Esophagus (tissue), 2 donors: ENCODE results near the gene IMMP1L. TPM values are rescaled to one million over a fixed set of nuclear protein-coding genes. Genes with fewer than 3 reads are reported as not detected.
"Not testable (repeated sequence)": the region's sequence is repeated elsewhere in the genome, so short reads cannot be mapped to it uniquely, and the experiment has no call there.

Experiments
- H3K27ac ChIP-seq, 2 donors: one replicate each; pipeline ENCODE4 v1.5.1; 2013; ENCODE audit warnings: low read depth in 2 of 2, mild to moderate bottlenecking in 2 of 2, inconsistent platforms in 1 of 2, low read length in 1 of 2, moderate library complexity in 1 of 2
- H3K27me3 ChIP-seq, 2 donors: one replicate each; pipeline ENCODE4 v1.6.1; 2013; ENCODE audit warnings: low read length in 2 of 2, control low read depth in 1 of 2, mild to moderate bottlenecking in 1 of 2; ENCODE audit not compliant: insufficient read depth in 2 of 2, control insufficient read depth in 1 of 2
- H3K36me3 ChIP-seq, 2 donors: one replicate each; pipeline ENCODE4 v1.6.1; 2013; ENCODE audit warnings: low read length in 1 of 2; ENCODE audit not compliant: control insufficient read depth in 2 of 2, insufficient read depth in 2 of 2
- H3K4me1 ChIP-seq, 2 donors: one replicate each; pipeline ENCODE4 v1.6.1; 2013; ENCODE audit warnings: low read length in 1 of 2; ENCODE audit not compliant: control insufficient read depth in 2 of 2, insufficient read depth in 2 of 2
- H3K4me3 ChIP-seq, 2 donors: one replicate each; pipeline ENCODE4 v1.5.1; 2013; ENCODE audit warnings: low read length in 2 of 2, mild to moderate bottlenecking in 2 of 2, low read depth in 1 of 2, moderate library complexity in 1 of 2
- H3K9me3 ChIP-seq, 2 donors: one replicate each; pipeline ENCODE4 v1.6.1; 2013; ENCODE audit warnings: mild to moderate bottlenecking in 2 of 2, low read depth in 1 of 2, low read length in 1 of 2, moderate library complexity in 1 of 2; ENCODE audit not compliant: control insufficient read depth in 2 of 2, insufficient read depth in 1 of 2
- WGBS, 2 donors: extraction: QIAGEN DNeasy Blood & Tissue Kit; methylation state at CpG; one replicate each; pipeline ENCODE4 v1.1.7; 2013; 5-methylcytosine and 5-hydroxymethylcytosine counted together
- polyA plus RNA-seq, 2 donors: library from polyadenylated mRNA; stranded (reverse); fragments of 200-250 nt; gene quantifications; one replicate each; pipeline ENCODE4 v1.2.3, GENCODE V29; 2013
- donor health status: healthy with polysubstance abuse.
- donor health status: Bipolar disorder and iron deficiency.

The IMMP1L gene
- polyA plus RNA-seq, 2 donors = 16.2 to 16.3 TPM

DNA sequence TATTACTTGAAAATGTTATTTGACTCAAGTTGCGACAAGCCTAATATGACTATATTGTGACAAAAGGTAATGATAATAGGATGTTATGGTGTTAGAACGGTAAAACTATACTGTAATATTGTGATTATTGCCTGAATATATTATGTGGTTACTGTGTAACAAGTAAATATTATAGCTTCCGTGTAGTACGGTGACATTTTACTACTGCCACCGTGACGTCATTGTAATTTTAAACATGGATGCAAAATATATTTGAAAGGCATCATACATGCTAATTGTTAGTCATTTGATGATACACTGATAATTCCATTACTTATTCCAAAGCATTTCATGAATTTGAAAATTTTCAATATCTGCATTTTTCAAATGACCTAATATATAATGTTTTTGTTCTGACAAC lies 2.7 kb upstream of the IMMP1L start:
- Histone ChIP-seq H3K27me3 (no peaks in the 10 kb centered on the region), H3K4me3 (no peak overlapping the region), H3K9me3 (no peaks in the 10 kb centered on the region), H3K36me3 (no peaks in the 10 kb centered on the region), H3K4me1 (no peaks in the 10 kb centered on the region), H3K27ac (no peak overlapping the region)
- WGBS, 2 donors = 89 to 95% methylated on average over 6 of the region's 6 CpGs

DNA sequence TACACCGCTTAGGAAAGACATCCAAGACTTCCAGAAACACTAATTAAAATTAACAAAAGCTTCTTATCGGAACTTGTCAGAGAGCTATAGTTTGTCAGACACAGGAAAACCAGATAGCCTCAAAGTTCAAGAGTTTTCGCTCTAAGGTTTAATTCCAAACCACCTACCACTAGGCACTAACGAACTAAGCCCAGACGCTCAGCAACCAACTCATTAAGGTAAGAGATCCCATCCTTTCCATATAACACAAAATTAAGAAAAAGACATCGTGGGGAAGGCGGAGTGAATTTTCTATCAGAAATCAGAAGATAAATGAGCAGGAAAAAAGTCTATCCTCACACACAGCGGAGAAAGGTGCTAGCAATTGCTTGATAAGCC lies 382 bp downstream of the IMMP1L start:
- no peaks in the 10 kb centered on the region for H3K27me3 ChIP-seq
- WGBS, 2 donors = 1% methylated on average over 8 of the region's 8 CpGs
- H3K27ac ChIP-seq = peak overlapping the region; percentile 11 to 66
- H3K9me3 ChIP-seq = no peaks in the 10 kb centered on the region
- H3K4me1 ChIP-seq = no peaks in the 10 kb centered on the region
- peaks cover 0 to 2% of the 10 kb centered on the region in 2 donors for H3K36me3 ChIP-seq
- H3K4me3 ChIP-seq = peak overlapping the region; percentile 86 to 90

DNA sequence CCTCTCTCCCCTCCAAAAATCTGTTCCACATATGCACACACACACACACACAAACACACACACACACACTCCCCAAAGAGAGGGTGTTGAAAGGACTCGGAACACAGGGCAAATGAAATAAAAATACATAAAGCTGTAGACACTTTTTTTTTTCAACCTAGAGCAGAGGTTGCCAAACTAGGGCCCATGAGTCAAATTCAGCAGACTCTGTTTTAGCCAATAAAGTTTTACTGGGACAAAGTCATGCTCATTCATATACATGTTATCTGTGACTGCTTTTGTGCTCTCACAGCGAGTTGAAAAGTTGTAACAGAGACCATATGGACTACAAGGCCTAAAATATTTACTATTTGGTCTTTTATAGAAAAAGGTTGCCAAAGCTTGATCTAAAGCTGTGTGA lies 8.9 kb downstream of the IMMP1L start:
- Histone ChIP-seq H3K4me1 (no peaks in the 10 kb centered on the region), H3K36me3 (peaks cover 0 to 2% of the 10 kb centered on the region in 2 donors), H3K9me3 (no peaks in the 10 kb centered on the region), H3K27ac (no peak overlapping the region), H3K27me3 (no peaks in the 10 kb centered on the region), H3K4me3 (no peak overlapping the region)
- WGBS, 2 donors = 76 to 85% methylated on average over 2 of the region's 2 CpGs

DNA sequence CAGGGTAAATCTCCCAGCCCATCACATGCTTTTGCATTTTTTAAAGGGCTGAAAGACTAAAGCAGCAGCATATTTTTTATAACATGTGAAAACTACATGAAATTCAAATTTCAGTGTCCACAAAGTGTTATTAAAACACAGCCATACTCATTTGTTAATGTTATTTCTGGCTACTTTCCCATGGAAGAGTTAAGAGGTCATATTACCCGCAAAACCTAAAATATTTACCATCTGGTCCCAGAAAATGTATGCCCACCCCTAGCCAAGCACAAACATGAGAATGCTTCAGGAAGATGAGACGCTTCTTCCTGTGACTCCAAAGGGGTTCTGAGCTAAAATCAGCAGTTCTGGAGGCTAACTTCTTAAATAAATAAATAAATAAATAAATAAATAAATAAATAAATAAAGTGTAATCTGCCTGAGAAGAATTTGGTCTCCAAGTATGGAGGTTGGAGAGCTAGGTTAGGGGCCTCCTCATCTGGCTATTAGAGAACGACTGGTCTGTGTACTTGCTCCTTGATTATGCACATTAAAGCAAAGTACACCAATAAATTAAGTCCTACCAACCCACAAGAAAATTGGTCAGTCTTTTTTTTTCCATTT lies 9.7 kb downstream of the IMMP1L start:
- H3K27me3 ChIP-seq = no peaks in the 10 kb centered on the region
- 93 to 94% methylated on average over 3 of the region's 3 CpGs for WGBS, 2 donors
- no peaks in the 10 kb centered on the region for H3K9me3 ChIP-seq
- H3K27ac ChIP-seq = no peak overlapping the region
- H3K36me3 ChIP-seq = peaks cover 0 to 2% of the 10 kb centered on the region in 2 donors
- no peaks in the 10 kb centered on the region for H3K4me1 ChIP-seq
- H3K4me3 ChIP-seq = no peak overlapping the region

DNA sequence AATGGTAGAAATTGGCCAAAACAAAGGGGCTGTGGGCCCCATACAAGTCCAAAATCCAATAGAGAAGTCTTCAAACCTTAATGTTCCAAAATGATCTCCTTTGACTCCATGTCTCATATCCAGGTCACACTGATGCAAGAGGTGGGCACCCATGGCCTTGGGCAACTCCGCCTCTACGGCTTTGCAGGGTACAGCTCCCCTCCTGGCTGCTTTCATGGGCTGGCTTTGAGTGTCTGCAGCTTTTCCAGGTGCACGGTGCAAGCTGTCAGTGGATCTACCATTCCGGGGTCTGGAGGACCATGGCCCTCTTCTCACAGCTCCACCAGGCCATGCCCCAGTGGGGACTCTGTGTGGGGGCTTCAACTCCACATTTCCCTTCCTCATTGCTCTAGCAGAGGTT lies 15.7 kb downstream of the IMMP1L start:
- H3K27me3 ChIP-seq, H3K4me3 ChIP-seq, H3K4me1 ChIP-seq, H3K27ac ChIP-seq, H3K9me3 ChIP-seq, H3K36me3 ChIP-seq: not testable (repeated sequence)
- WGBS, 2 donors = 98 to 99% methylated on average over 4 of the region's 4 CpGs

DNA sequence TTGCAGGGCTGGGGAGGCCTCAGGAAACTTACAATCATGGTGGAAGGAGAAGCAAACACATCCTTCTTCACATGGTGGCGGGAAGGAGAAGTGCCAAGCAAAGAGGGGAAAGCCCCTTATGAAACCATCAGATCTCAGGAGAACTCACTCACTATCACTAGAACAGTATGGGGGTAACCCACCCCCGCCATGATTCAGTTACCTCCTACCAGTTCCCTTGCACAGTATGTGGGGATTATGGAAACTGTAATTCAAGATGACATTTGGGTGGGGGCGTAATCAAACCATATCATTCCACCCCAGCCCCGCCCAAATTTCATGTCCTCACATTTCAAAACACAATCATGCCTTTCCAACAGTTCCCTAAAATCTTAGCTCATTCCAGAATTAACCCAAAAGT lies 16.2 kb downstream of the IMMP1L start:
- H3K36me3 ChIP-seq = no peaks in the 10 kb centered on the region
- H3K9me3 ChIP-seq = no peaks in the 10 kb centered on the region
- H3K27me3 ChIP-seq = no peaks in the 10 kb centered on the region
- H3K4me3 ChIP-seq = no peak overlapping the region
- no peaks in the 10 kb centered on the region for H3K4me1 ChIP-seq
- H3K27ac ChIP-seq = no peak overlapping the region
- 97% methylated on average over 4 of the region's 4 CpGs for WGBS, 2 donors

DNA sequence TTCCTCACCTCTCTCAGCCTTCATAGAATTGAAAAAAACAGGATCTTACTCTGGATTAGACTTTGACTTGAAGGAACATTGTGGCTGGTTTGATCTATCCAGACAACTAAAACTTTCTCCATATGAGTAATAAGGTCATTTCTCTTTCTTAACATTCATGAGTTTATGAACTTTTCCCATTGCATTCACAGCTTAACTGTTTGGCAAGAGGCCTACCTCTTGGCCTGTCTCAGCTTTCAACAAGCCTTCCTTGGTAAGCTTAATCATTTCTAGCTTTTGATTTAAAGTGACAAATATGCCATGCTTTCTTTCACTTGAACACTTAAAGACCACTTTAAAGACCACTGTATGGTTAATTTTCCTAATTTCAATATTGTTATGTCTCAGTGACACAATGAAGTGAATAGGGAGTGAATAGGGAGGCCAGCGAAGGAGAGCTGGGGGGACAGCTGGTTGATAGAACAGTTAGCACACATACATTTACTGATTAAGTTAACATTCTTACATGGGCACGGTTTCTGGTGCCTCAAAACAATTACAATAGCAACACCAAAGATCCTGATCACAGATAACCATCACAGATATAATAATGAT lies 17.0 kb downstream of the IMMP1L start:
- H3K4me1 ChIP-seq = no peaks in the 10 kb centered on the region
- H3K27me3 ChIP-seq = no peaks in the 10 kb centered on the region
- no peak overlapping the region for H3K27ac ChIP-seq
- H3K4me3 ChIP-seq = no peak overlapping the region
- H3K9me3 ChIP-seq = no peaks in the 10 kb centered on the region
- H3K36me3 ChIP-seq = no peaks in the 10 kb centered on the region
- 74 to 85% methylated on average over 2 of the region's 2 CpGs for WGBS, 2 donors

DNA sequence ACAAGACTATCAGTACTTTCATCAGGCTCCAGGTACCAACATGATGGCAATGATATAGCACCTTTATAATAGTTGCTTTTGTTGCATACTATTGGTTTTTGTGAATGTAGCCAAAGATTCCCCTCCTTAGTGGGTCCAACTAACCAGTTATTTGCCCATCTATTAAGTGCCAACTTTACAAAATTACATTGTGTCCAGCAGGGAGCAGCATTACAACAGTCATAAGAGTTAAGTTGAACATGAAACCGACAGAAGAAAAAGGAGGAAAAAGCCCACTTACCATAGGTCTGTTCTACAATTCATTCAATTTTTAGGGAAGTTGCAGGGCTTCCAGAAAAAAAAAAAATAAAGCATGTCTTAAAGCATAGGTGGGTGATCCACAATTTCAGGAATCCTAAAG lies 21.6 kb downstream of the IMMP1L start:
- Histone ChIP-seq H3K27ac (no peak overlapping the region), H3K27me3 (no peaks in the 10 kb centered on the region), H3K36me3 (no peaks in the 10 kb centered on the region), H3K9me3 (no peaks in the 10 kb centered on the region), H3K4me1 (no peaks in the 10 kb centered on the region), H3K4me3 (no peak overlapping the region)
- WGBS, 2 donors = 14 to 42% methylated on average over 1 of the region's 1 CpG

DNA sequence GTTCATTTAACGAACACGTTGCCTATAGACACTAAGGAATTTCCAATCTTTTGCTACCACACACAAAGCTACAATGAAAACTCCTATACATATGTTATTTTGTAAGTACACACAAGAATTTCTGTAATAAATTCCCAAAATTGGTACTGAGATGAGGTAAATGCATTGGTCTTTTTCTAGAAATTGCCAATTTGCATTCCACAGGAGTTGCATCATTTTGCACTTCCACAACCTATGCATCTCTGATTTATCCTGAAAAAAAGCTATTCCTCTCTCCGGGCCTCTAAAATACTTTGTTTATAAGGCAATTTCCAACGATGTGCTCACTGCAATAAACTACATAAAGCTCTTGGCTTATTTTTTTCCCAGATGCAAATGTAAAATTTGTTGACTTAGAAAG lies 24.9 kb downstream of the IMMP1L start:
- H3K4me3 ChIP-seq = no peak overlapping the region
- 81 to 84% methylated on average over 4 of the region's 4 CpGs for WGBS, 2 donors
- no peaks in the 10 kb centered on the region for H3K27me3 ChIP-seq
- H3K27ac ChIP-seq = no peak overlapping the region
- H3K4me1 ChIP-seq = no peaks in the 10 kb centered on the region
- H3K9me3 ChIP-seq = no peaks in the 10 kb centered on the region
- H3K36me3 ChIP-seq = no peaks in the 10 kb centered on the region

DNA sequence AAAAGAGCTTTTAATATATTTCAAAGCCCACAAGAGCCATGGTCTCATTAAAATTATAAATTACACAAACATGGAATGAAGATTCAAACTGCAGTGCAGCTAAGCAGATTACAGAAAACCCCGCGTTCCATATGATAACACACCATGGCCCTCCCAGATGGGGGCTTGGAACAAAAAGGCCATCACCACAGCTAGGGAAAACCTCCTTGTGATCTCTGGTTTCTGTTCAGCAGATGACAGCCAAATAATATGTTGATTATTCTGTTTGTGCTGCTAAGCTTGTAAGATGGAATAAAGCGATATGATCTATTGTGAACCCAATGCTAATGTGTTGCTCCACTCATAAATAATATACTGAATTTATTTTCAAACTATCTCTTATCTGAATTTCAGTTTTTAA lies 28.5 kb downstream of the IMMP1L start:
- Histone ChIP-seq H3K27me3 (no peaks in the 10 kb centered on the region), H3K9me3 (no peaks in the 10 kb centered on the region)
- WGBS, 2 donors = 98 to 99% methylated on average over 3 of the region's 3 CpGs

More for the DNA sequence above, 28.5 kb downstream of the IMMP1L start:
- Histone ChIP-seq H3K27ac (no peak overlapping the region), H3K36me3 (no peaks in the 10 kb centered on the region), H3K4me3 (no peak overlapping the region), H3K4me1 (no peaks in the 10 kb centered on the region)
